Lower leg skin (tissue), 3 donors: ENCODE data around the gene DIP2B.

Experiments used
- CTCF ChIP-seq, 3 donors: fragments of 450-650 bp; IDR thresholded peaks; one replicate each; pipeline ENCODE4 v1.5.1; 2016; ENCODE audit warnings: antibody characterized with exemption in 3 of 3, mild to moderate bottlenecking in 3 of 3, moderate library complexity in 2 of 3
- POLR2A ChIP-seq, 2 donors: fragments of 450-650 bp; IDR thresholded peaks; one replicate each; pipeline ENCODE4 v1.6.1; 2016 to 2017; ENCODE audit warnings: antibody characterized with exemption in 2 of 2, mild to moderate bottlenecking in 1 of 2, moderate library complexity in 1 of 2

GRCh38 chr12:50524621-50525020, 19.8 kb downstream of the DIP2B start:
- TF ChIP-seq CTCF (IDR thresholded peaks at IDR 0.05) (no peak), POLR2A (IDR thresholded peaks at IDR 0.05) (no peak)
